Measurements from ENCODE around the gene CASQ2. TPM values are rescaled to one million over a fixed set of nuclear protein-coding genes. Genes with fewer than 3 reads are reported as not detected.
A peak's percentile ranks its signal among the peaks of the same experiment; 100 is the strongest.

CASQ2 gene
- total RNA-seq, 1 donor from 2014 or later = not detected

DNA sequence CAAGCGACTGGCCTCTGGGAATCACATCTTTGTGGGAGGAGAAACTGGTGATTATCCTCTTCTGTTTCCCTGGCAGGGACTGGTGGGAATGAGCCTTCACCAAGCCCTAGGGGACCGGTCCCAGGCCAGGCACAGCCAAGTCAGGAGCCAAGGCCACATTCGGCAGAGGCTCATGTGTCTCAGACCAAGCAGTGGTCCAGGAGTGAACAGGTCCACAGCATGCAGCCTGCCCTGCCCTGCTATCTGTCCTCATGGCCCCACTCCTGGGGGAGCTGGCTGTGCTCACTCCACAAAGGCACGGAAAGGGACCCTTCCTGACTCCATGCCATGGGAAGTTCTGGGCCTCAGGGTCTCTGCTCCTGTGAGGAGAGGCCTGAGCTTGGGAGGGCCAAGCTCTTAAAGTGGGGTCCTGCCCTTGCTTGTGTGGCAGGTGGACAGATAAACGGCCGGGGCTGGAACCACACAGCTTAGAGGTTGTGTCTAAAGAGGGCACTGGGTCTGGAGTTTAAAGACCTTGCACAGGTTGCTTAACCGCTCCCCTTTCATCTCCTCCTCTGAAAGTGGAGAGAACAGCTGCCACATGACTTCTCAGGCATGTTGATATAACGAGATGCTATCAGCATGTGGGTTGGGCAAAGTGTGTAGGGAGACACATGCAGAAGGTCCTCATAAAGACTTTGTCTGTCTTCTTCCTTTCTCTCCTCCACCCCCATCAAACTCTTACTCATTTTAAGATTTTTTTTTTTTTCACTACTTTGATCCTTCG, 57.5 kb downstream of the CASQ2 start:
- Mint-ChIP-seq H3K9me3 (ENCODE audit: low read depth) (no peaks in the 10 kb centered on the region), H3K36me3 (ENCODE audit: low read depth) (no peaks in the 10 kb centered on the region), H3K27me3 (ENCODE audit: low read depth) (peaks cover 31% of the 10 kb centered on the region), H3K27ac (ENCODE audit: unreplicated experiment) (no peak overlapping the region), H3K4me3 (ENCODE audit: unreplicated experiment) (no peak overlapping the region), H3K4me1 (ENCODE audit: low read depth) (peaks cover 5% of the 10 kb centered on the region)
- TF ChIP-seq, protein P1, sequence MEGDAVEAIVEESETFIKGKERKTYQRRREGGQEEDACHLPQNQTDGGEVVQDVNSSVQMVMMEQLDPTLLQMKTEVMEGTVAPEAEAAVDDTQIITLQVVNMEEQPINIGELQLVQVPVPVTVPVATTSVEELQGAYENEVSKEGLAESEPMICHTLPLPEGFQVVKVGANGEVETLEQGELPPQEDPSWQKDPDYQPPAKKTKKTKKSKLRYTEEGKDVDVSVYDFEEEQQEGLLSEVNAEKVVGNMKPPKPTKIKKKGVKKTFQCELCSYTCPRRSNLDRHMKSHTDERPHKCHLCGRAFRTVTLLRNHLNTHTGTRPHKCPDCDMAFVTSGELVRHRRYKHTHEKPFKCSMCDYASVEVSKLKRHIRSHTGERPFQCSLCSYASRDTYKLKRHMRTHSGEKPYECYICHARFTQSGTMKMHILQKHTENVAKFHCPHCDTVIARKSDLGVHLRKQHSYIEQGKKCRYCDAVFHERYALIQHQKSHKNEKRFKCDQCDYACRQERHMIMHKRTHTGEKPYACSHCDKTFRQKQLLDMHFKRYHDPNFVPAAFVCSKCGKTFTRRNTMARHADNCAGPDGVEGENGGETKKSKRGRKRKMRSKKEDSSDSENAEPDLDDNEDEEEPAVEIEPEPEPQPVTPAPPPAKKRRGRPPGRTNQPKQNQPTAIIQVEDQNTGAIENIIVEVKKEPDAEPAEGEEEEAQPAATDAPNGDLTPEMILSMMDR (IDR thresholded peaks at IDR 0.05) = no peak
- no peak for DNase-seq (ENCODE audit: low spot score)

DNA sequence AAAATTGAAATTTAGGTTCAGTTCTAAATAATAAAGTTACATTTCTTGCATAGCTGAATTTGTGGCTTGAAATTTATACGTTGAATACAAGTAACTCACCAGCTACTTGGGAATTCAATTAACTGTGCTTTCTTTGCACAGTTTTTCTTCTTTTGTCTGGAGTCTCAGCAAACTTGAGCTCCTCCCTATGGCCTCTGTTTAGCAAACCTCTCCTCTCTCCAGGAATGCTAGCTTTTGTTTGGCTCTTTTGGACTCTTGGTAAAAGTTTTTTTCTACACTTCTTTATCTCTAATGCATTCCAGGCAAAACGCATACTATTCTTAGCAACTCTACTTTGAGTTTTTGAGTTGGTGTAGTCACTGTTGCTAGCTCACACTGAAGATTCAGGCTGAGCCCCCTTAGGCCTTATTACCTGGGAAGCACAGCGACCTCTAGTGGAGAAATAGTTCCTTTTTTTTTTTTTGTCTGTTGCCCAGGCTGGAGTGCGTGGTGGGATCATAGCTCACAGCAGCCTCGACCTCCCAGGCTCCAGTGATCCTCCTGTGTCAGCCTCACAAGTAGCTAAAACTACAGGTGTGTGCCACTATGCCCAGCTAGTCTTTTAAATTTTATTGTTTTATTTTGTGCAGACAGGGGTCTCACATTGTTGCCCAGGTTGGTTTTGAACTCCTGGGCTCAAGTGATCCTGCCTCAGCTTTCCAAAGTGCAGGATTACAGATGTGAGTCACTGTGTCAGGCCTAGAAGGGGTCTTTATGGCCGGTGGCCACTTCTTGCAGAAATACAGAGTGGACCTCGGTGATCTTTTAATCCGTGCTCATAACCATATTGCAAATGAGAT, 61.7 kb downstream of the CASQ2 start:
- Mint-ChIP-seq H3K36me3 (ENCODE audit: low read depth) (no peaks in the 10 kb centered on the region), H3K4me1 (ENCODE audit: low read depth) (peaks cover 5% of the 10 kb centered on the region), H3K27ac (ENCODE audit: unreplicated experiment) (no peak overlapping the region), H3K4me3 (ENCODE audit: unreplicated experiment) (no peak overlapping the region), H3K9me3 (ENCODE audit: low read depth) (no peaks in the 10 kb centered on the region), H3K27me3 (ENCODE audit: low read depth) (peaks cover 20% of the 10 kb centered on the region)
- TF ChIP-seq, protein P1 (IDR thresholded peaks at IDR 0.05) = peak; percentile 88
- DNase-seq (ENCODE audit: low spot score) = no peak

DNA sequence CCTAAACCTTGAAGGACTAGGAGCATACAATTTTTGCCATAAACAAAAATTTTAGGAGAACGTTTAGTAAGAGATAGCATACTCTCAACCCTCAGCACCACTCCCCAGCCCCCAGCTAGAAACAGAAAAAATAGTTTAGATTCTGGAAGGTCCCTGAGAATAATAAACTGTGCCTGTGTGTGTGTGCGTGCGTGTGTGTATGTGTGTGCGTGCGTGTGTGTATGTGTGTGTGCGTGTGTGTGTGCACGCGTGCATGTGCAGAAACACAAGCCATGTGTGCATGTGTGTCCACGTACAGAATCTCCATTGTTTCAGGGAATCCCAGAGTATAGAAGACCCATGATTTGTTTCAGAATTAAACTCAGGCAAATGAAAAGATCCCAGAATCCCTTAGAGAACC, 62.6 kb downstream of the CASQ2 start:
- H3K9me3 Mint-ChIP-seq (ENCODE audit: low read depth) = no peaks in the 10 kb centered on the region
- H3K4me3 Mint-ChIP-seq (ENCODE audit: unreplicated experiment) = no peak overlapping the region
- H3K27ac Mint-ChIP-seq (ENCODE audit: unreplicated experiment) = no peak overlapping the region
- peaks cover 24% of the 10 kb centered on the region for H3K27me3 Mint-ChIP-seq (ENCODE audit: low read depth)
- TF ChIP-seq, protein P1 (IDR thresholded peaks at IDR 0.05) = no peak
- DNase-seq (ENCODE audit: low spot score) = no peak
- H3K4me1 Mint-ChIP-seq (ENCODE audit: low read depth) = peaks cover 5% of the 10 kb centered on the region
- H3K36me3 Mint-ChIP-seq (ENCODE audit: low read depth) = no peaks in the 10 kb centered on the region

DNA sequence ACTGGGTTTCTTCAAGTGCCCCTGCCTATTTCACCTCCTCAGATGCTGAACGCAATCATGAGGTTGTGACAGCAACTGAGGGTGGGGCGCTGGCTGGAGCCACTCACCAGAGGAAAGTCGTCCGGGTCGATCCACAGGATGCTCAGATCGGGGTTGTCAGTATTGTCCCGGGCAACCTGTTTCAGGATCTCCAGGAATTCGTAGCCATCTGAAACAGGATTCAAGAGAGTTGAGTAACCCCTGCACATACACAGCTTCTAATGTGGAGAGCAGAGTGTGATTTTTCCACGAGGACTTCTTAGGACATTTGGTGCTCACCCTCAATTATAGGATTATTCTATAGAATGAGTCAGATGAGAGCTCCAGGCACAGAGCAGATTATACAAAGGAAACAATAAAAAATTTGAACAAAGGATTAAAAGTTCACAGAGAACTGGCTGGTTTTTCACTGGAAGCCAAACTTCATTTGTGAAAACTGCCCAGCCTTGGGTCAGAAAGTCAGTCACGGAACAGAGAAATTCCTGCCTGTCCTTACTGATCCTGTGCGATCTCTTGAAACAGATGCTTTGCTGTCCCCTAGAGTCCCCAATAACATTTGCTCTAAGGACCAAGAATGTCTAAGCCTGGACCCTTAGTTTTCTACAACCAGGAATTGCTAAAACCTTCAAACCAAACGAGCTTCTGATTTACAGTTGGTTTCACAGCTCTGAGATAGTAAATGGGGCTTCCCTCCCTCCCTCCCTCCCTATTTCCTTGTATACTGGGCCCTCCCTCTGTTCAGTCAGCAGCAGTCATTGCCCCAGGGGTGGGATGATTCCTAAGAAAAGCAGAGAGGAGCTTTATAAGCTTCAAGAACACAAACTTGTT, 63.2 kb downstream of the CASQ2 start:
- DNase-seq (ENCODE audit: low spot score) = no peak
- peaks cover 5% of the 10 kb centered on the region for H3K4me1 Mint-ChIP-seq (ENCODE audit: low read depth)
- H3K27ac Mint-ChIP-seq (ENCODE audit: unreplicated experiment) = no peak overlapping the region
- no peaks in the 10 kb centered on the region for H3K9me3 Mint-ChIP-seq (ENCODE audit: low read depth)
- H3K36me3 Mint-ChIP-seq (ENCODE audit: low read depth) = no peaks in the 10 kb centered on the region
- peaks cover 22% of the 10 kb centered on the region for H3K27me3 Mint-ChIP-seq (ENCODE audit: low read depth)
- H3K4me3 Mint-ChIP-seq (ENCODE audit: unreplicated experiment) = no peak overlapping the region
- TF ChIP-seq, protein P1 (IDR thresholded peaks at IDR 0.05) = peak; percentile 21

DNA sequence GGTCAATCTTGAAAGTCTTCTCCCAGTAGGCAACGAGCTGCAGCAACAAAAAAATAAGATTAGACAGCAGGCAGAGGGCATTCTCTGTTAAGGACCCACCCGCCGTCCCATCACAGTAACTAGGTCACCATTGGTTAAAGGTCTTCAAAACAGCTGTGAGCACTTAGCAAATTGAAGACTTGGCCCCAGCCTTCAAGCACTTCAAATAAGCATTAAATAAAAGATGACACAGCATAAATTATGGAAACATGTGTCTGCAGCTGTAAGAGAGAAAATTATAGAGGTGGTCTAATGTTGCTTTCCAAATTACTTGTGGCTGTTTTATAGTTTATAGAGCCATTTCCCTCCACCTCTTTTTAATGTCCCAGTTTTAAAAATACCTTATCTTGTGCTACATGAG, 65.6 kb downstream of the CASQ2 start:
- Mint-ChIP-seq H3K4me1 (ENCODE audit: low read depth) (peaks cover 5% of the 10 kb centered on the region), H3K27ac (ENCODE audit: unreplicated experiment) (no peak overlapping the region), H3K9me3 (ENCODE audit: low read depth) (no peaks in the 10 kb centered on the region), H3K27me3 (ENCODE audit: low read depth) (peaks cover 13% of the 10 kb centered on the region), H3K36me3 (ENCODE audit: low read depth) (no peaks in the 10 kb centered on the region), H3K4me3 (ENCODE audit: unreplicated experiment) (no peak overlapping the region)
- TF ChIP-seq, protein P1 (IDR thresholded peaks at IDR 0.05) = no peak
- no peak for DNase-seq (ENCODE audit: low spot score)
